HTERT RPE-1 (cell line): ENCODE measurements around the gene TSLP.

Experiments used
- in situ Hi-C: fragments of 300-500 bp; cut with MboI; formaldehyde crosslinking; loops from 4 replicates; pipeline ENCODE4 v1.14.3; 2020; ENCODE audit warnings: low sequenced_read_pairs

TSLP gene

DNA sequence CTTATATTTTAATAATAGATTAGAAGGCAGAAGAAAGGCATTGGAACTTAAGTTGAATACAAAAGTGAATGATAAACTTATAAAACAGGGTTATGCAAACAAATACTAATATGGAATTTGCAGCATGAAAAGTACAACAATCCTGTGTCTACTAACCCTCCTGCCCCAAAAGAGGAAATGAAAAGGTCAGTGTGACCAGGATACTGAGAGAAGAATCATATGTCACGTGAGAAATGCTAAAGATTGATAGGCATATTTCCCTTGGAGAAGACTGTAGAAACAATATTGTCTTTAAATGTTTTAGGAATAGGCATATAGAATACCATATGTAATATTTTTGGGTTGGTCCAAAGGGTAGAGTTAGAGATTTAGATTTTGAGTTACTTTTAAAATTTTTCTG is 24.5 kb downstream of the TSLP start:
- in situ Hi-C loops = no loop called here

GRCh38 chr5:111099058-111099778 is 27.7 kb downstream of the TSLP start:
- in situ Hi-C loops = no loop called here

GRCh38 chr5:111106320-111106948 is 34.9 kb downstream of the TSLP start:
- in situ Hi-C loops = no loop called here

- in situ Hi-C loops = no loop called here
Measured at GRCh38 chr5:111107371-111107770, 35.9 kb downstream of the TSLP start.

GRCh38 chr5:111111956-111112355 is 40.4 kb downstream of the TSLP start:
- in situ Hi-C loops = no loop called here

- in situ Hi-C loops = no loop called here
Measured at GRCh38 chr5:111113678-111114077, 42.2 kb downstream of the TSLP start.

GRCh38 chr5:111115229-111115628 is 43.7 kb downstream of the TSLP start:
- in situ Hi-C loops = no loop called here

DNA sequence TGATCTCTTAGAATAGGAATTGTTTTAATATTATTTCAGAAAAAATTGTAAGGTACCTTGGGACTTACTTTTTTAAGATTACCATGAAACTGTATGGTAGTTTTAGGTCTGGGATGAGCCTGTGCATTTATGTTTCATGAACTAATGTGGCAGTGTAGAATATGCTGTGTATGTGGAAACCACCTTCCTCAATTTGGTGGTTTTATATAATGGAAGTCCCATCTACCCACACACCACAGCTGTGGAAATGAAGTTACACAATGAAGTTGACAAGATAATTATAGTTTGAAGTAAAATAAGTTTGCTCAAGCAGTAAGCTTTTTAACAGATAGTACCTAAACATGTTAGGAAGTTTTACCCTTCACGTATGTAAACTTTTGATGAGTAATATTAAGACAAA is 45.0 kb downstream of the TSLP start:
- in situ Hi-C loops = no loop called here

GRCh38 chr5:111117136-111117535 is 45.6 kb downstream of the TSLP start:
- in situ Hi-C loops = no loop called here

DNA sequence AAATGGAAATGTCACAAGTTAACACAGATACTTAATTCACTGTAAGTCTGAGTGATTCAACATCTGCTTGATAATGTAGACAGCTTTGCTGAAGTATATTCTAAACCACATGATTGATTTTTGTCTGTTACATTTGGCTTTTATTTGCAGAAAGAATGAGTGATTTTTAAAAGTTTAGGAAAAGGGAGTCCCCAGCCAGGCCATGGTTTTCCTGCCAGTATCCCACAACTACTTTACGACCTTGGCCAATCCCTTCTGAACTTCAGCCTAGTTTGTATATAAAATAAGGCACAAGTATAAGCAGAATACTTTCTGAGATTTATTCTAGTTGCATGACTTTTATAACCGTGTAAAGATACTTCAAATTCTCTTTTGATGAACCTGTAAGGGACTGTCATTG is 47.7 kb downstream of the TSLP start:
- in situ Hi-C loops = no loop called here

DNA sequence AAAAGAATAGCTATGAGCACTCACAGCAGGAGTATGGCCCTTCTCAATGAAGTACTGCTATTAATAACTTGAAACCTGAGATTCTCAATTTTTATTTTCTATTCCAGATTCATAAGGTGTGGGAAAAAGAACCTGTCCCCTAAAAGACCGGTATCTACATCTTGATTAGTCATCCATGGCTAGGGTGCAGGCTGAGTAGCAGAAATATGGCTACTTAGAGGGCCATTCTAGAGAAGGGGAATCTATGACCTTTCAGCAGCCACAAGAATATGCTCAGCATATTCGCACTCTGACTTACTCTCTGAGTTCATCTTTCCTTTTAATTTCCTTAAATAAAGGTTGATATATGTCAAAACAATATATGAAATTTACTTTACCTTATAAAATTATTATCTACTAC is 48.3 kb downstream of the TSLP start:
- in situ Hi-C loops = no loop called here

GRCh38 chr5:111120911-111121310 is 49.4 kb downstream of the TSLP start:
- in situ Hi-C loops = no loop called here

DNA sequence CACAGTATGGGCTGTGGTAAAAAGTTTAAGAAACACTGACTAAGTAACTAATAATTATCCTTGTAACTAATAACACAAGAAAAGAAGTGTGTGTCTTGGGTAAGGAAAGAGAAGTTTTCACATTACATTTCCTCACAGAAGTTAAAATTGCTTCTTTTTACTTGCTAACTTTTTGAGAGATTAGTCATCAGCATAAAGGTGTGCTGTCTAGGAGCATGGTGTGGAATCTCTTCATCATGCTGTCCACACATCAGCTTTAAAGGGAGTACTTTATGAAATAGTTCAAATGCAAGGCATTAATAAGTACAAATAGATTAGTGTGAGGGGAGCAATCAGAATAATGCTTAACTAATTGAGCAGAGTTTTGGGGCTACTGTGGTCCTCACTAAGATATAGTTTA is 50.4 kb downstream of the TSLP start:
- in situ Hi-C loops = no loop called here

- in situ Hi-C loops = no loop called here
Measured at GRCh38 chr5:111122398-111122797, 50.9 kb downstream of the TSLP start.

GRCh38 chr5:111124793-111125192 is 53.3 kb downstream of the TSLP start:
- in situ Hi-C loops = no loop called here

- in situ Hi-C loops = no loop called here
Measured at GRCh38 chr5:111126896-111127295, 55.4 kb downstream of the TSLP start.
